Posterior cingulate gyrus (tissue), 11 donors: ENCODE measurements around the gene MUC4.
"Not testable (repeated sequence)": the region's sequence is repeated elsewhere in the genome, so short reads cannot be mapped to it uniquely, and the experiment has no call there.

Experiments used
- DNase-seq, 10 donors: peaks; one replicate each; pipeline versions ENCODE4 v3.0.0 to v3.0.0-alpha.2; 2020 to 2021; ENCODE audit warnings: mixed read lengths in 3 of 10
- intact Hi-C: fragments of 100-400 bp; cut with DNase I; formaldehyde crosslinking; loops from one replicate; pipeline ENCODE4 v1.15.1; 2023

MUC4 gene

GRCh38 chr3:195710126-195710905 lies 101.4 kb downstream of the MUC4 start:
- DNase-seq = peak in 2 of 10 donors; percentile 2
- intact Hi-C loops = not testable (repeated sequence)

DNA sequence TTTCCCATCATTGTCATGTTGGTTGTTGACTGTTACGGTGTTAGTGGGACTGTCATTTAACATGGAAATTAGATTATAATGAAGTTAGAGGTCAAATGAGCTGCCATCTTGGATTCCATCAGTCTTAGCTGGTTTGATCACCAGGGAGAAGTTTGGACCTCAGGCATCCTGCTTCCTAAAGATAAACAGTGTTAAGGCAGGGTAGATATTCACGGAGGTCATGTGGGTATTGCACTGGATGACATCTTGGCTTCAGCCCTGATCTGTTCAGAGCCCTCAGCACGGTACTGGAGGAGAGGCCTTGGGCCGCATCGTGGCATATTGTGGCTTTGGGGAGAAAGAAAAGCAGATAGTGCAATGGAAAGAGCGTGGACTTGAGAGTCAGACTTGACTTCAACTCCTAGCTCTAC lies 102.0 kb downstream of the MUC4 start:
- peak in 3 of 10 donors; percentile 10 to 68 (median 65) for DNase-seq
- intact Hi-C loops = no loop called here

GRCh38 chr3:195708626-195709481 lies 102.9 kb downstream of the MUC4 start:
- intact Hi-C loops = no loop called here
- DNase-seq = peak in 2 of 10 donors; percentile 47 to 65

- DNase-seq = peak in 2 of 10 donors; percentile 47 to 57
- intact Hi-C loops = no loop called here
These were observed 103.7 kb downstream of the MUC4 start for GRCh38 chr3:195708061-195708460.

GRCh38 chr3:195705081-195705991 lies 106.4 kb downstream of the MUC4 start:
- intact Hi-C loops = no loop called here
- peak in 3 of 10 donors; percentile 65 to 80 (median 70) for DNase-seq

DNA sequence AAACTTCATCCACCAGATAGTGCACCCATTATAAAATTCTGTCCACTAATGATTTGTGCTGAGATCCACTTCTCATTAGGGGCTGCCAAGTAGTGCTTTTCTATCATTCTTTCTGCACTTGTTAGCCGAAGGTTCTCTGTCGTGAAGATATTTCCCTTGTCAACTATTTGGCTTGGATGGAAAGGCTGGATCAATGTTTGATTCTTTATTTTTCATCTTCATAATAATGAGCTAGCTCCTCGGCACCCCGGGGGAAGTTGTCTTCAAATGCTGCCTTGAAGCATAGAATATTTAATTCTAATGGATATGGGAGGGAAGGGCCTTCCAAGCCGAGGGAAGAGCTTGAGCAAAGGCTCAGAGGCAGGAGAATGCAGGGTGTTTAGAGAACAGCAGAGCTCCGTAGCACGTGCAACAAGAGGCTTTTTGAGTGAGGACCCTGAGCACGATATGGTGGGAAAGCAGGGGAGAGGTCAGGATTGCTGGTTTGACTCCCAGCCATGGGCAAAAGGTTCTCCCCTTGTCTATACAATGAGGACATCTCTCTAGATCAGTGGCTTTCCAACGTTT lies 107.2 kb downstream of the MUC4 start:
- intact Hi-C loops = no loop called here
- peak in 2 of 10 donors; percentile 14 to 38 for DNase-seq

DNA sequence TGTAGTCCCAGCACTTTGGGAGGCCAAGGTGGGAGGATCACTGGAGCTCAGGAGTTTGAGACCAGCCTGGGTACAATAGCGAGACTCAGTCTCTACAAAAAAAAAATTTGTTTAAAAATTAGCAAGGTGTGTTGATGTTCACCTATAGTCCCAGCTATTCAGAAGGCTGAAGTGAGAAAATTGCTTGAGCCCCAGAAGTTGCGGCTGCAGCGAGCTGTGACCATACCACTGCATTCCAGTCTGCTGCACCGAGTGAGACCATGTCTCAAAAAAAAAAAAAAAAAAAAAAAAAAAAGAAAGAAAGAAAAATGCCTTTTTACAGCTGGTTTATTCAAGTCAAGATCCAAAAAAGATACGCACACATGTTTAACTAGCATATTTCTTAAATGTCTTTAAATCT lies 108.0 kb downstream of the MUC4 start:
- DNase-seq = peak in 2 of 10 donors; percentile 18 to 64
- intact Hi-C loops = no loop called here

DNA sequence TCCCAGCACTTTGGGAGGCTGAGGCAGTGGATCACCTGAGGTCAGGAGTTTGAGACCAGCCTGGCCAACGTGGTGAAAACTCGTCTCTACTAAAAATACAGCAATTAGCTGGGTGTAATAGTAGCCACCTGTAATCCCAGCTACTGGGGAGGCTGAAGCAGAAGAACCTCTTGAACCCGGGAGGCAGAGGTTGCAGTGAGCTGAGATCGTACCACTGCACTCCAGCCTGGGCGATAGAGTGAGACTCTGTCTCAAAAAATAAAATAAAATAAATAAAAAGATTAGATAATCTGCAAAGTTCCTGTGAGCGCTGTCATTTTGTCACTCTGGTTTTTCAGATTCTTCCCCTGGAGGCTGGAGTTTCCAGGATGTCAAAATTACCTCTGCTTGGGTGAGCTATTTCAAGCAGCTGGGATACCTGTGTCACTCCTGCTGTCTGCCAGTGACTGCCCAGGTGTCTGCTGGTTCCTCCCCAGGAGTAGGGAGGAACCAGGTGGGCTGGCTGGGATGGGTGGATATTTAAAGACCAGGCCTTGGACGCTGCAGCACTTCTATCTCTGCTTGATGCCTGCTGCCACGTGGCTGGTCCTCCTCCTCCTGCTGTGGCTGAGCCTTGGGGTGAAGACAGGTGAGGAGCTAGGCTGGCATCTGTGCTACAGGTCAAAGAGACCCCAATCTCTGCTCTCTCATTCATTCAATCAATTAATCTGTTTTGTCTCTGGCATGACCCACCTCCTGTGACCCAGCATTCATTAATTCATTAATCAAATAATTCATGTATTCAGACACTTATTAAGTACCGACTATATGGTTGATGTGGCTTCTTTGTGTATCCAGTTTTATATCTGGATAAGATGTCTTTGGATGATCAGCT lies 110.5 kb downstream of the MUC4 start:
- DNase-seq = peak in 2 of 10 donors; percentile 65 to 74
- intact Hi-C loops = no loop called here

DNA sequence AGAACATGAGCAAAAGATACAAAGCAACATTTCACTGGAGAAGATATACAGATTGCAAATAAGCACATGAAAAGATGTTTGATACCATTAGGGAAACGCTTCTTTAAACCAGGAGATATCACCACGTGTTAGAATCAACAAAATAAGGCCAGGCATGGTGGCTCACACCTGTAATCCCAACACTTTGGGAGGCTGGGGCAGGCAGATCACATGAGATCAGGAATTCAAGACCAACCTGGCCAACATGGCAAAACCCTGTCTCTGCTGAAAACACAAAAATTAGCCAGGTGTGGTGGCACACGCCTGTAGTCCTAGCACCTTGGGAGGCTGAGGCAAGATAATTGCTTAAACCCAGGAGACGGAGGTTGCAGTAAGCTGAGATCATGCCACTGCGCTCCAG lies 111.4 kb downstream of the MUC4 start:
- peak in 1 of 10 donors; percentile 22 for DNase-seq
- intact Hi-C loops = no loop called here

DNA sequence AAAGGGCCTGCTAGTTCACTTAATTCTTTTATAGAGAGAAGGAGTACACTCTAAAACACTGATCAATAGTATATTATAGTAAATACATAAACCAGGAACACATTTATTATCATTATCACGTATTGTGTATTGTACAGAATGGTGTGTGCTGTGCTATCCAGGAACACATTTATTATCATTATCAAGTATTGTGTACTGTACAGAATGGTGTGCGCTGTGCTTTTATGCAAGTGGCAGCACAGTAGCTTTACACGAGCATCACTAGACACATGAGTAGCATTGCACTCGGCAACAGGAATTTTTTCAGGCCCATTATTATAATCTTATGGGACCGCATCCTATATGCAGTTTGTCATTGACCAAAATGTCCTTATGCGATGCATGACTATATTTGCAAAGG lies 111.9 kb downstream of the MUC4 start:
- intact Hi-C loops = no loop called here
- no peak for DNase-seq

GRCh38 chr3:195699388-195699771 lies 112.3 kb downstream of the MUC4 start:
- intact Hi-C loops = no loop called here
- DNase-seq = no peak

- DNase-seq = peak in 1 of 10 donors; percentile 43
- intact Hi-C loops = no loop called here
These were observed 112.9 kb downstream of the MUC4 start for GRCh38 chr3:195698647-195699387.

DNA sequence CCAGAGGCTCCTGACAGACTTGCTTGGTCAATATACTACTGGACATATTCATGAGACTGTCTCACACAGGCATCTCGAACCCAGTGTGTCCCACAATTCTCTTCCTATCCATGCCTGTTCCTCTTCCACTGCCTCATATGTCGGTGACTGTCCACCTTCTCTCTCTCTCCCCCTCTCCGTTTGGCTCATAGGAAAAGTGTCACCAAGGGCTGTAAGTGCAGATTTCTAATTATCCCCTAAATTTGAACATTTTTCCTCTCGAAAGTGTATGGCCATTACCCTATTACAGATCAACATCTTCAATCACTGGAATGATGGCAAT lies 113.4 kb downstream of the MUC4 start:
- intact Hi-C loops = no loop called here

DNA sequence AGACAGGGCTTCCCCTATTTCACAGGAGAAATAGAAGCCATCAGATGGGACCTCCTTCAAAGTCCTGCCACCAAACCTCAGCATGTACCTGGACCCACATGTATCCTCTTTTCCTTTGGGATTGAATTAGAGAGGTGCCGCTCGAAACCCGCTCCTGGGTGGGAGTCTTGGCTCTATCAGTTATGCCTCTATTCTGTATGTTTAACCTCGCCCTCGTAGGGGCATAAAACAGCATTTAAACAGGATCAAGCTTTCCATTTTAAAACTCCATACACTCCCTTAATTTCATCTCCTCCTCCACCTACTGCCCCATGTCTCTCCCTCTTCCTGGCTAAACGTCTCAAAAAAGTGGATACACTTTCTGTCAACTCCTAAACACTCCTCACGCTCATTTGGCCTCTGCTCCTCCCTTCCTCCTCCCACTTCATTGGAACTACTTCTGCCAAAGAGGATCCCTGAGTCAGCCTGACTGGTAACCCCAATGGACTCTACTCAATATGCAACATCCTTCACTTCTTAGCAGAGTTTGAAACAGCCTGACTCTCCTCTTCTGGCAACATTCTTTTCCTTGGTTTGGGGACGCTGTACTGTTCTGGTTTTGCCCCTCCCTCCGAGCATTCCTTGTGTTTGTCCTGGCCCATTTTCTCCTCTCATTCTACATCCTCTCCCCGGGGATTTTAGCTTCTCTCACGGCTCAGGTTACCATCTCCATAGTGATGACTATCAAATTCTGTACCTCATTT lies 114.0 kb downstream of the MUC4 start:
- intact Hi-C loops = no loop called here
- no peak for DNase-seq

More for the DNA sequence above, 113.4 kb downstream of the MUC4 start:
- no peak for DNase-seq
